Heart left ventricle (tissue), 13 donors: ENCODE data around the gene C20orf202.

Source experiments
- CTCF ChIP-seq, 12 donors: fragments of 200-600 bp; sonication (generic) in 4 of 12; IDR thresholded peaks; one replicate each; pipeline versions ENCODE4 v1.5.0 to v1.8.0; 2018 to 2022; ENCODE audit warnings: antibody characterized with exemption in 12 of 12, mild to moderate bottlenecking in 5 of 12
- POLR2A ChIP-seq, 2 donors: fragments of 450-650 bp; IDR thresholded peaks; one replicate each; pipeline ENCODE4 v1.6.1; 2017; ENCODE audit warnings: antibody characterized with exemption in 2 of 2, mild to moderate bottlenecking in 2 of 2, moderate library complexity in 2 of 2
- donor health status: ischemic (EF 13 %, LVEDD 7.1; RV severe dilation, severe dysfunction).
- donor health status: DM: no; HTN: yes; CAD: no.
- donor health status: DM: no; HTN: no; CAD: no.
- donor health status: ischemic (EF 25% LVEDD 6.9; RV normal size, moderate dysfunction).
- donor health status: ischemic (EF 25% LVEDD 5.7; RV mildly dilated, moderate dysfunction).
- donor health status: ischemic (EF 35%, LVEDD 5.7; RV mildly dilated, moderate dysfunction).
- donor health status: nonischemic (EF 11% LVEDD 7.7; RV severe dilation, severe dysfunction).
- donor health status: DM: yes; HTN: yes; CAD: no.
- donor health status: PGD.
- donor health status: ischemic (EF 29% LVEDD 5.4; RV normal size, mild dysfunction).
- donor health status: nonischemic (EF 23%, LVEDD 6.1; RV moderate dilation, normal function).

GRCh38 chr20:1173698-1174097, 29.6 kb upstream of the C20orf202 start:
- TF ChIP-seq CTCF (IDR thresholded peaks at IDR 0.05), result no peak
- no peak for TF ChIP-seq POLR2A (IDR thresholded peaks at IDR 0.05)
